Measurements from ENCODE around the gene SSC5D.

The SSC5D gene

DNA sequence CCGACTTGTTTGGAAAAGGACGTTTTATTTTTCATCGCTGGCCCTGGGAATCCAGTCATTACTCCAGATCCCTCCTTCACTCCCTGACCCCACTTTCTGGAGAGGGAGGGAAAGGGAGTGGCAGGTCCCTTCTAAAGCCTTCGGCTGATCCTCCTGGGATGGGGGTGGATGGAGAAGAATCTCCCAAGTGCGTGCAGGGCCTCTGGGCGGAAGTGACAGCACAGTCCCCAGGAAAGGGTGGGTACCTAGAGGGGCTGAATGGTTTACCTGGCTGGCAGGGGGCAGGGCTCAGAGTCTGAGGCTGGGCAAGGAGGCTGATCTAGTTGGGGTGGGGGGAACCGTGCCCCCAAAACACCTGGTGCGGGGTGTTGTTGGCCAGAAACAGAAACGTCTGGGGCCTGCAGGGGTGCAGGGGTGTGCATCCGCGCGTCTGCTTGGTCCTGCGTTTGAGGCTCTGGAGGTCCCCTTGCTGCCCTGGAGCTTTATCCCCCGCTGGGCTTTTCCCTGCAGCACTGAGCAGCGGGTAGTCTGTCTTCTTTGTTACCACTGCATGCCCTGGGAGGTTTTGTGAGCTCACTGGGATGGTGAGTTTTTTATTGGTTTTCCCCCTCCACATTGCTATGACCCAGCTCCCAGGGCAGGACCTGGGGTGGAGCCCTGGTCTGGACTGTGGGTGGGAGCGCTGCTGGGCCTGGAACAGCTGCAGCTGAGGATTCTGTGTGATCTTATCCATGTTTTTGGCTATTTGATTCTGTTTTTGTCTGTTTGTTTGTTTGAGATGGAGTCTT lies 14.8 kb upstream of the SSC5D start:
- TF ChIP-seq, protein P1, sequence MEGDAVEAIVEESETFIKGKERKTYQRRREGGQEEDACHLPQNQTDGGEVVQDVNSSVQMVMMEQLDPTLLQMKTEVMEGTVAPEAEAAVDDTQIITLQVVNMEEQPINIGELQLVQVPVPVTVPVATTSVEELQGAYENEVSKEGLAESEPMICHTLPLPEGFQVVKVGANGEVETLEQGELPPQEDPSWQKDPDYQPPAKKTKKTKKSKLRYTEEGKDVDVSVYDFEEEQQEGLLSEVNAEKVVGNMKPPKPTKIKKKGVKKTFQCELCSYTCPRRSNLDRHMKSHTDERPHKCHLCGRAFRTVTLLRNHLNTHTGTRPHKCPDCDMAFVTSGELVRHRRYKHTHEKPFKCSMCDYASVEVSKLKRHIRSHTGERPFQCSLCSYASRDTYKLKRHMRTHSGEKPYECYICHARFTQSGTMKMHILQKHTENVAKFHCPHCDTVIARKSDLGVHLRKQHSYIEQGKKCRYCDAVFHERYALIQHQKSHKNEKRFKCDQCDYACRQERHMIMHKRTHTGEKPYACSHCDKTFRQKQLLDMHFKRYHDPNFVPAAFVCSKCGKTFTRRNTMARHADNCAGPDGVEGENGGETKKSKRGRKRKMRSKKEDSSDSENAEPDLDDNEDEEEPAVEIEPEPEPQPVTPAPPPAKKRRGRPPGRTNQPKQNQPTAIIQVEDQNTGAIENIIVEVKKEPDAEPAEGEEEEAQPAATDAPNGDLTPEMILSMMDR (IDR thresholded peaks at IDR 0.05) = no peak

- TF ChIP-seq, protein P1 (IDR thresholded peaks at IDR 0.05) = no peak
Measured at GRCh38 chr19:55474269-55475265, 13.7 kb upstream of the SSC5D start.

GRCh38 chr19:55476100-55476775 lies 12.0 kb upstream of the SSC5D start, which contains the start of gene ZNF628:
Gene ZNF628 (plus strand): TSS chr19:55476617. CDS start chr19:55479911, 3,294 bp downstream.
- TF ChIP-seq, protein P1 (IDR thresholded peaks at IDR 0.05) = no peak

- TF ChIP-seq, protein P1 (IDR thresholded peaks at IDR 0.05) = no peak
Measured at GRCh38 chr19:55477905-55478304, 10.3 kb upstream of the SSC5D start.

GRCh38 chr19:55478364-55478763 lies 9.9 kb upstream of the SSC5D start:
- TF ChIP-seq, protein P1 (IDR thresholded peaks at IDR 0.05) = no peak

GRCh38 chr19:55479045-55479444 lies 9.2 kb upstream of the SSC5D start:
- TF ChIP-seq, protein P1 (IDR thresholded peaks at IDR 0.05) = no peak
